ENCODE data around the gene AP2B1.

The AP2B1 gene

GRCh38 chr17:35729405-35729833, 142.3 kb downstream of the AP2B1 start:
- H3K36me3 ChIP-seq (ENCODE audit: control insufficient read depth in 2 of 2, insufficient read depth in 1 of 2, low read length in 2 of 2): peaks cover 8 to 24% of the 10 kb centered on the region in 2 experiments; a peak in 2 of 3 replicates
- no peaks in the 10 kb centered on the region for H3K9me3 ChIP-seq (ENCODE audit: control insufficient read depth, insufficient read depth, low read depth, low read length)
- 0 out of 2 replicates have a peak overlapping the region, but pooled peaks have one; percentile 13 for H3K27ac ChIP-seq (ENCODE audit: extremely low read depth, low read depth, low read length)
- H3K4me3 ChIP-seq (ENCODE audit: low read depth, low read length): no peak overlapping the region
- ChIA-PET POLR2A (interaction anchor here (1.2 to 4.1 kb wide), 2 partner anchors 11 to 79 kb away, joined by 5 to 19 read pairs; partner anchors contain the start of gene TAF15), CTCF (interaction anchor here (0.6 to 5.3 kb wide), 4 partner anchors 19 to 355 kb away, joined by 3 to 44 read pairs (median 8); no protein-coding TSS in a partner anchor)
- peaks cover 35% of the 10 kb centered on the region for H3K4me1 ChIP-seq (ENCODE audit: control insufficient read depth, insufficient read depth, low read length)
- TF ChIP-seq ZNF48 (tag by site-specific recombination; IDR thresholded peaks at IDR 0.05) (no peak), ZNF174 (tag by site-specific recombination; IDR thresholded peaks at IDR 0.05) (no peak), PRDM10 (tag by site-specific recombination; IDR thresholded peaks at IDR 0.05) (peak; percentile 8; the same call in 1 of the 2 replicates), ZNF423 (tag by site-specific recombination; IDR thresholded peaks at IDR 0.05) (no peak), ZNF580 (tag by site-specific recombination; IDR thresholded peaks at IDR 0.05) (no peak), TCF7L2 (IDR thresholded peaks at IDR 0.05; ENCODE audit: borderline replicate concordance, low read depth, low read length) (no peak), SCRT2 (tag by site-specific recombination; IDR thresholded peaks at IDR 0.05) (peak; percentile 94), ZNF501 (tag by site-specific recombination; IDR thresholded peaks at IDR 0.05) (no peak), ZNF843 (tag by site-specific recombination; IDR thresholded peaks at IDR 0.05) (peak; percentile 77), ZNF362 (tag by site-specific recombination; IDR thresholded peaks at IDR 0.05) (no peak), ZNF555 (tag by site-specific recombination; conservative IDR thresholded peaks at IDR 0.05) (no peak), YY1 (tag by site-specific recombination; IDR thresholded peaks at IDR 0.05) (no peak), ZNF341 (tag by site-specific recombination; IDR thresholded peaks at IDR 0.05; ENCODE audit: low read depth) (no peak), OVOL3 (tag by site-specific recombination; IDR thresholded peaks at IDR 0.05) (no peak), HOXD13 (CRISPR knock-in tag; IDR thresholded peaks at IDR 0.05; ENCODE audit: borderline replicate concordance) (no peak), ZNF114 (tag by site-specific recombination; IDR thresholded peaks at IDR 0.05) (no peak), MYNN (tag by site-specific recombination; IDR thresholded peaks at IDR 0.05; ENCODE audit: borderline replicate concordance) (no peak), PRDM4 (tag by site-specific recombination; IDR thresholded peaks at IDR 0.05) (peak; percentile 36; the same call in 1 of the 2 replicates), ZNF335 (tag by site-specific recombination; conservative IDR thresholded peaks at IDR 0.05) (peak; percentile 76), FEZF1 (tag by site-specific recombination; IDR thresholded peaks at IDR 0.05) (peak; percentile 99), ZNF2 (tag by site-specific recombination; IDR thresholded peaks at IDR 0.05) (no peak), ZSCAN5A (tag by site-specific recombination; IDR thresholded peaks at IDR 0.05) (no peak), PRDM6 (tag by site-specific recombination; IDR thresholded peaks at IDR 0.05) (peak; percentile 97), ZNF777 (tag by site-specific recombination; IDR thresholded peaks at IDR 0.05; ENCODE audit: borderline replicate concordance) (no peak), ZNF560 (tag by site-specific recombination; IDR thresholded peaks at IDR 0.05; ENCODE audit: borderline replicate concordance) (no peak), ZNF302 (tag by site-specific recombination; IDR thresholded peaks at IDR 0.05; ENCODE audit: low read depth) (no peak), ZBTB26 (tag by site-specific recombination; optimal IDR thresholded peaks at IDR 0.05) (no peak)
